Fibroblast of mammary gland (primary cell): ENCODE measurements around the gene WDR44.

ENCODE experiments used
- DNase-seq: peaks from one replicate; pipeline ENCODE4 v3.0.0-alpha.2; 2010; ENCODE audit warnings: low read depth
- H3K4me3 ChIP-seq: 2 replicates; pipeline ENCODE4 v1.5.1; 2011; ENCODE audit warnings: low read depth, mild to moderate bottlenecking, low read length, moderate library complexity; ENCODE audit not compliant: control insufficient read depth
- CTCF ChIP-seq: conservative IDR thresholded peaks from 2 replicates; pipeline ENCODE4 v1.5.1; 2011; ENCODE audit warnings: low read depth, low read length, inconsistent platforms; ENCODE audit not compliant: control insufficient read depth, insufficient read depth

Gene WDR44

GRCh38 chrX:118493016-118493415 lies 147.1 kb downstream of the WDR44 start:
- H3K4me3 ChIP-seq, result no peak overlapping the region
- TF ChIP-seq CTCF, result no peak
- DNase-seq, result no peak

GRCh38 chrX:118493653-118494297 lies 147.9 kb downstream of the WDR44 start:
- no peak for TF ChIP-seq CTCF
- DNase-seq, result no peak
- no peak overlapping the region for H3K4me3 ChIP-seq

- TF ChIP-seq CTCF, result no peak
- H3K4me3 ChIP-seq, result peak within 1 kb of the TSS; percentile 73
- DNase-seq, result peak; percentile 84
Observed at GRCh38 chrX:118495061-118495921, 149.4 kb downstream of the WDR44 start, which contains the start of gene DOCK11. TSS of gene DOCK11 (plus strand) at chrX:118495815. CDS start at chrX:118495972, 157 bp downstream.

GRCh38 chrX:118495958-118496762 lies 150.3 kb downstream of the WDR44 start:
- DNase-seq, result peak; percentile 32
- TF ChIP-seq CTCF, result no peak
- peak overlapping the region; percentile 73 for H3K4me3 ChIP-seq

GRCh38 chrX:118496763-118497079 lies 150.8 kb downstream of the WDR44 start:
- no peak for DNase-seq
- no peak for TF ChIP-seq CTCF
- peak overlapping the region; percentile 73 for H3K4me3 ChIP-seq

- no peak for TF ChIP-seq CTCF
- H3K4me3 ChIP-seq, result peak overlapping the region; percentile 73
- no peak for DNase-seq
Observed at GRCh38 chrX:118497180-118497818, 151.4 kb downstream of the WDR44 start.
